ENCODE data around the gene ZC3H12C. TPM values are rescaled to one million over a fixed set of nuclear protein-coding genes. Genes with fewer than 3 reads are reported as not detected.

ZC3H12C gene
- total RNA-seq, 4 donors from 2014 or later, result 5.7 to 17.3 (median 11.4) TPM

DNA sequence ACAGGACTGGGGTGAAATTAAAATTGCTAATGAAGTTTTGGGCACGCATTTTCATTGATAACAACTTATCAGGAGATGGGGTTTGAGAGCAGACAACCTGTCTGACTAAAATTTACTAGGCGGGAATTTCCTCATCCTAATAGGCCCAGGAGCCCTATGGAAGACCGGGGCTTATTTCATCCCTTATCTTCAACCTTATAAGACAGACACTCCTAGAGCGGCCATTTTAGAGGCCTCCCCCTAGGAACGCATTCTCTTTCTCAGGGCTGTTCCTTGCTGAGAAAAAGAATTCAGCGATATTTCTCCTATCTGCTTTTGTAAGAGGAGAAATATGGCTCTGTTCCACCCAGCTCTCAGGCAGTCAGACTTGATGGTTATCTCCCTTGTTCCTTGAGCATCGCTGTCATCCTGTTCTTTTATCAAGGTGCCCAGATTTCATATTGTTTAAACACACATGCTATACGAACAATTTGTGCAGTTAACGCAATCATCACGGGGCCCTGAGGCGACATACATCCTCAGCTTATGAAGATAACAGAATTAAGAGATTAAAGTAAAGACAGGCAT lies 39.3 kb upstream of the ZC3H12C start:
- Histone ChIP-seq H3K4me3 (no peak overlapping the region), H3K27me3 (no peaks in the 10 kb centered on the region), H3K36me3 (no peaks in the 10 kb centered on the region), H3K27ac (no peak overlapping the region), H3K9me3 (peaks cover 0 to 13% (median 0%) of the 10 kb centered on the region in 4 donors), H3K4me1 (no peaks in the 10 kb centered on the region)
- no peak for DNase-seq
- TF ChIP-seq, protein P1, sequence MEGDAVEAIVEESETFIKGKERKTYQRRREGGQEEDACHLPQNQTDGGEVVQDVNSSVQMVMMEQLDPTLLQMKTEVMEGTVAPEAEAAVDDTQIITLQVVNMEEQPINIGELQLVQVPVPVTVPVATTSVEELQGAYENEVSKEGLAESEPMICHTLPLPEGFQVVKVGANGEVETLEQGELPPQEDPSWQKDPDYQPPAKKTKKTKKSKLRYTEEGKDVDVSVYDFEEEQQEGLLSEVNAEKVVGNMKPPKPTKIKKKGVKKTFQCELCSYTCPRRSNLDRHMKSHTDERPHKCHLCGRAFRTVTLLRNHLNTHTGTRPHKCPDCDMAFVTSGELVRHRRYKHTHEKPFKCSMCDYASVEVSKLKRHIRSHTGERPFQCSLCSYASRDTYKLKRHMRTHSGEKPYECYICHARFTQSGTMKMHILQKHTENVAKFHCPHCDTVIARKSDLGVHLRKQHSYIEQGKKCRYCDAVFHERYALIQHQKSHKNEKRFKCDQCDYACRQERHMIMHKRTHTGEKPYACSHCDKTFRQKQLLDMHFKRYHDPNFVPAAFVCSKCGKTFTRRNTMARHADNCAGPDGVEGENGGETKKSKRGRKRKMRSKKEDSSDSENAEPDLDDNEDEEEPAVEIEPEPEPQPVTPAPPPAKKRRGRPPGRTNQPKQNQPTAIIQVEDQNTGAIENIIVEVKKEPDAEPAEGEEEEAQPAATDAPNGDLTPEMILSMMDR (IDR thresholded peaks at IDR 0.05), result no peak
- TF ChIP-seq POLR2A (IDR thresholded peaks at IDR 0.05), result no peak

DNA sequence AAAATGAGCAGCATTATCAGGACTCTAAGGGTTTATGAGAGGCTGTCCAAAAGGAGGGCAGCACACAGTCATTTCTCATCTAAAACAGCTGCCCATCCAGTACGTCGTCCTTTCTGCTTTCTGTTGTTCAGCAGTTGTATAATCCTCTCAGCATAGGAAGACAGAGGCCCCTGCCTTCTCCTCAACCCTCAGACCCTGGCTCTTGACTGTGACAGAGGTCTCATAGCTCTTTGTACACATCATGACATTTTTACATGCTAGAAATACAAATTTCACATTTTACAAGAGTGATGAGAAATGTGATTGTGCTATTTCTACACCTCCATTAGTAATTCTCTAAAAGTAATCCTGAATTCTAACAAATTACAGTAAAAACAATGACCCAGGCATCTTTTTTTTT lies 36.2 kb upstream of the ZC3H12C start:
- Histone ChIP-seq H3K4me1 (no peaks in the 10 kb centered on the region), H3K36me3 (no peaks in the 10 kb centered on the region), H3K27me3 (no peaks in the 10 kb centered on the region), H3K4me3 (no peak overlapping the region), H3K9me3 (peaks cover 0 to 13% (median 0%) of the 10 kb centered on the region in 4 donors), H3K27ac (no peak overlapping the region)
- no peak for DNase-seq
- TF ChIP-seq, protein P1 (IDR thresholded peaks at IDR 0.05), result no peak
- TF ChIP-seq POLR2A (IDR thresholded peaks at IDR 0.05), result no peak

DNA sequence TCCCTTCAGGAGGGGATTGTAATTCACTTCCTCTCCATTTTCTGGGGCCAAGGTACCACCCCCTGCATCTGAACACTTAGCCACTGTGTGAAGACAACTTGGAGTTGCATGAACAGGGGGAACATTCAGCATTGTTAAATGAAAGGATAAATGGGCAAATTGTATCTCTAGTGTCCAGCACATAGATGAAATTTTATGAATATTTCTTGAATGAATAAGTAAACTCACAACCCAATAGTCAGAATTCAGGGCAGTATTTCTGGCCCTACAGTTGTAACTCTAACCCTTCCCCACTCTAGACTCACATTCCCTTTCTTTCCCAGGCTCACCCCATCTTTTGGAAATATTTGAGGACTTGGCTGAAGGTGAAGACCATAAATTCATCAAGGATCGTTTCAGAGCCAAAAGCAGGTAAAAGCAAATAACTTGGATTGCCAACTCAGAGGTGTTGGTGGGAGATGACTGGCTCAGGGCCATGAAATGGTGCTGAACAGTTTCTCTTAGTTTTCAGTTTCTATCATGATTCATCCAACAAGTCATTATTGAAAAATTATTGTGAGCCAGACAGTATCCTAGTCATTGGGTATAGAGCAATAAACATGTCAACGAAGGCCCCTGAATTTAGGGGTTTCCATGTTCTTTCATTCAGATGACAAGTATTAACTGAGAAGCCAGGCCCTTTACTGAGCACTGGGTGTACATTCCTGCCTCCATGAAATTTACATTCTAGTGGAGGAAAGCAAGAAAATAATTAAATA lies 33.3 kb upstream of the ZC3H12C start:
- Histone ChIP-seq H3K4me1 (no peaks in the 10 kb centered on the region), H3K36me3 (no peaks in the 10 kb centered on the region), H3K27ac (no peak overlapping the region), H3K4me3 (no peak overlapping the region), H3K27me3 (no peaks in the 10 kb centered on the region), H3K9me3 (no peaks in the 10 kb centered on the region)
- no peak for DNase-seq
- TF ChIP-seq, protein P1 (IDR thresholded peaks at IDR 0.05), result no peak
- no peak for TF ChIP-seq POLR2A (IDR thresholded peaks at IDR 0.05)

GRCh38 chr11:110061296-110061695 lies 31.9 kb upstream of the ZC3H12C start:
- no peaks in the 10 kb centered on the region for H3K36me3 ChIP-seq
- TF ChIP-seq, protein P1 (IDR thresholded peaks at IDR 0.05), result no peak
- TF ChIP-seq POLR2A (IDR thresholded peaks at IDR 0.05), result no peak
- DNase-seq, result no peak
- no peak overlapping the region for H3K27ac ChIP-seq
- H3K9me3 ChIP-seq, result no peaks in the 10 kb centered on the region
- no peak overlapping the region for H3K4me3 ChIP-seq
- H3K4me1 ChIP-seq, result no peaks in the 10 kb centered on the region
- no peaks in the 10 kb centered on the region for H3K27me3 ChIP-seq

DNA sequence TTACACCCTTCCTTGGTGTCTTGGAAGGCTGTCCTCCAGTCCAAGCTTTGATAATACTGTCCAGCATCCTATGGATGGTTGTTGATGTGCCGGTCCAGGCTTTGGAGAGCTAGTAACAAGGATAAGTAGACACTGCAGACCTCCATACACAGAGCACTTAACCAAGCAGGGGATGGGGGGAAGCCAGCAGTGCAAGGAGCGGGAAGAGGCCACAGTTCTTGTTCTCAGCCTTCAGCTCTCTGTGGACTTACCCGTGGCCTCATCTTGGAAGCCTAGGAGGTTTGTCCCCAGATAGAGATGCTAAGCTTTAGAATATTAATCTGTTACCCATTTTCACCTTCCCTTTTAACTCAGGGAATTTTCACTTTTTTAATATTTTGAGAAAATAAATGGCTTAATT lies 30.9 kb upstream of the ZC3H12C start:
- no peaks in the 10 kb centered on the region for H3K9me3 ChIP-seq
- no peaks in the 10 kb centered on the region for H3K27me3 ChIP-seq
- H3K4me1 ChIP-seq, result no peaks in the 10 kb centered on the region
- H3K27ac ChIP-seq, result no peak overlapping the region
- DNase-seq, result no peak
- no peaks in the 10 kb centered on the region for H3K36me3 ChIP-seq
- H3K4me3 ChIP-seq, result no peak overlapping the region
- TF ChIP-seq POLR2A (IDR thresholded peaks at IDR 0.05), result no peak
- TF ChIP-seq, protein P1 (IDR thresholded peaks at IDR 0.05), result no peak

Data from Peyer's patch (tissue), 4 donors.